HEK293T (cell line): ENCODE data around the gene BOD1L2.

Experiments
- PKNOX1 ChIP-seq: fragments of 450-650 bp; IDR thresholded peaks from 2 replicates; pipeline ENCODE4 v1.6.1; 2016
- TARDBP ChIP-seq: fragments of 450-650 bp; IDR thresholded peaks from 2 replicates; pipeline ENCODE4 v1.6.1; 2016

GRCh38 chr18:57167617-57168308 is 20.9 kb downstream of the BOD1L2 start:
- TF ChIP-seq TARDBP (no peak), PKNOX1 (no peak)
